OCI-LY3 (cell line): Measurements from ENCODE around the gene PFDN5.
A peak's percentile ranks its signal among the peaks of the same experiment; 100 is the strongest.

ENCODE experiments used
- H2AFZ ChIP-seq: fragments of 200-600, 300-600 bp; shearing (Covaris generic); 2 replicates; pipeline ENCODE4 v1.6.0; 2014; ENCODE audit warnings: antibody characterized with exemption, low read depth, low read length
- H3K27ac ChIP-seq: fragments of 200-600, 300-600 bp; sonication (generic); 2 replicates; pipeline ENCODE4 v1.5.1; 2014; ENCODE audit warnings: mild to moderate bottlenecking, low read length, moderate library complexity, mixed read lengths
- H3K27me3 ChIP-seq: fragments of 200-600, 300-600 bp; sonication (generic); 2 replicates; pipeline ENCODE4 v1.6.1; 2014; ENCODE audit warnings: low read depth, low read length, mixed read lengths
- H3K36me3 ChIP-seq: fragments of 200-600, 300-600 bp; sonication (generic); replicated peaks from 2 replicates; pipeline ENCODE3; 2014; ENCODE audit warnings: low read depth, low read length, mixed read lengths
- H3K4me1 ChIP-seq: fragments of 300-600, 200-600 bp; sonication (generic); 2 replicates; pipeline ENCODE4 v1.6.1; 2014; ENCODE audit warnings: low read length, mixed read lengths
- H3K4me2 ChIP-seq: fragments of 200-600, 300-600 bp; sonication (generic); 2 replicates; pipeline ENCODE4 v1.6.1; 2014; ENCODE audit warnings: low read length, mixed read lengths
- H3K4me3 ChIP-seq: fragments of 300-600, 200-600 bp; sonication (generic); 2 replicates; pipeline ENCODE4 v1.5.1; 2014; ENCODE audit warnings: antibody characterized with exemption, mild to moderate bottlenecking, low read length, moderate library complexity
- H3K79me2 ChIP-seq: fragments of 300-600, 200-600 bp; shearing (Covaris generic); 2 replicates; pipeline ENCODE4 v1.6.1; 2014; ENCODE audit warnings: mild to moderate bottlenecking, low read length, mixed read lengths
- H3K9ac ChIP-seq: fragments of 300-600, 200-600 bp; shearing (Covaris generic); 2 replicates; pipeline ENCODE4 v1.6.0; 2014; ENCODE audit warnings: mild to moderate bottlenecking, low read length, moderate library complexity
- H3K9me3 ChIP-seq: fragments of 200-600, 300-600 bp; shearing (Covaris generic); 2 replicates; pipeline ENCODE4 v1.6.1; 2014; ENCODE audit warnings: low read length, mixed read lengths; ENCODE audit not compliant: insufficient read depth
- H4K20me1 ChIP-seq: fragments of 200-600, 300-600 bp; sonication (generic); 2 replicates; pipeline ENCODE4 v1.6.1; 2016; ENCODE audit warnings: low read length, mixed read lengths; ENCODE audit not compliant: insufficient read depth
- CTCF ChIP-seq: fragments of 200-600, 300-600 bp; sonication (generic); IDR thresholded peaks from 2 replicates; pipeline ENCODE4 v1.5.1; 2014; ENCODE audit warnings: antibody characterized with exemption, low read length, low read depth
- EZH2phosphoT487 ChIP-seq: fragments of 200-600 bp; shearing (Covaris generic); IDR thresholded peaks from 2 replicates; pipeline ENCODE4 v1.6.1; 2018; ENCODE audit warnings: antibody characterized with exemption, mixed run types, low read depth

Gene PFDN5

GRCh38 chr12:53298164-53298563, 2.8 kb downstream of the PFDN5 start:
- H3K36me3 ChIP-seq, result peaks cover 27% of the 10 kb centered on the region
- no peak overlapping the region for H3K9ac ChIP-seq
- no peaks in the 10 kb centered on the region for H4K20me1 ChIP-seq
- no peak overlapping the region for H3K4me2 ChIP-seq
- H3K27me3 ChIP-seq, result no peaks in the 10 kb centered on the region
- peaks cover 27% of the 10 kb centered on the region for H3K4me1 ChIP-seq
- no peak overlapping the region for H3K27ac ChIP-seq
- no peak overlapping the region for H3K4me3 ChIP-seq
- H2AFZ ChIP-seq, result no peak overlapping the region
- no peaks in the 10 kb centered on the region for H3K9me3 ChIP-seq
- peaks cover 38% of the 10 kb centered on the region for H3K79me2 ChIP-seq
- no peak for TF ChIP-seq CTCF
- TF ChIP-seq EZH2phosphoT487, result no peak

GRCh38 chr12:53299101-53299453, 3.7 kb downstream of the PFDN5 start:
- Histone ChIP-seq H3K9me3 (no peaks in the 10 kb centered on the region), H3K27ac (peak overlapping the region; percentile 38), H2AFZ (no peak overlapping the region), H3K79me2 (peaks cover 38% of the 10 kb centered on the region), H3K36me3 (peaks cover 26% of the 10 kb centered on the region), H3K27me3 (no peaks in the 10 kb centered on the region), H4K20me1 (no peaks in the 10 kb centered on the region), H3K4me2 (peak overlapping the region; percentile 96), H3K9ac (no peak overlapping the region), H3K4me3 (peak overlapping the region; percentile 88), H3K4me1 (peaks cover 27% of the 10 kb centered on the region)
- no peak for TF ChIP-seq CTCF
- TF ChIP-seq EZH2phosphoT487, result no peak

- H3K4me3 ChIP-seq, result peak within 1 kb of the TSS; percentile 88
- H3K9ac ChIP-seq, result peak within 1 kb of the TSS; percentile 72
- no peaks in the 10 kb centered on the region for H3K9me3 ChIP-seq
- peaks cover 26% of the 10 kb centered on the region for H3K36me3 ChIP-seq
- H3K4me1 ChIP-seq, result peaks cover 27% of the 10 kb centered on the region
- peak within 1 kb of the TSS; percentile 50; the same call in 1 of the 2 replicates for H2AFZ ChIP-seq
- H3K27ac ChIP-seq, result peak within 1 kb of the TSS; percentile 38
- H4K20me1 ChIP-seq, result no peaks in the 10 kb centered on the region
- TF ChIP-seq EZH2phosphoT487 (no peak), CTCF (no peak)
- peaks cover 38% of the 10 kb centered on the region for H3K79me2 ChIP-seq
- H3K27me3 ChIP-seq, result no peaks in the 10 kb centered on the region
- H3K4me2 ChIP-seq, result peak within 1 kb of the TSS; percentile 96
Measured at GRCh38 chr12:53299454-53300180, 4.3 kb downstream of the PFDN5 start, which contains the start of gene MYG1. Gene MYG1 (plus strand): TSS chr12:53299695. CDS start chr12:53299738, 43 bp downstream.

GRCh38 chr12:53300187-53300586, 4.8 kb downstream of the PFDN5 start:
- TF ChIP-seq EZH2phosphoT487 (no peak), CTCF (no peak)
- H3K27me3 ChIP-seq, result no peaks in the 10 kb centered on the region
- H3K4me2 ChIP-seq, result peak overlapping the region; percentile 96
- peaks cover 28% of the 10 kb centered on the region for H3K36me3 ChIP-seq
- no peaks in the 10 kb centered on the region for H3K9me3 ChIP-seq
- H3K4me3 ChIP-seq, result peak overlapping the region; percentile 88
- peaks cover 22% of the 10 kb centered on the region for H3K4me1 ChIP-seq
- H3K27ac ChIP-seq, result 0 out of 2 replicates have a peak overlapping the region, but pooled peaks have one; percentile 32
- H3K79me2 ChIP-seq, result peaks cover 38% of the 10 kb centered on the region
- peak overlapping the region; percentile 72 for H3K9ac ChIP-seq
- H2AFZ ChIP-seq, result peak overlapping the region; percentile 50; the same call in 1 of the 2 replicates
- no peaks in the 10 kb centered on the region for H4K20me1 ChIP-seq
